K562 (cell line): ENCODE data around the gene DEPDC4. TPM values are rescaled to one million over a fixed set of nuclear protein-coding genes. Genes with fewer than 3 reads are reported as not detected.

Experiments used
- FOXJ3 ChIP-seq: sonication (generic); formaldehyde crosslinking; IDR thresholded peaks from 2 replicates; pipeline ENCODE4 v1.4.0; 2020; ENCODE audit warnings: mild to moderate bottlenecking, missing genetic modification reagents
- JUNB ChIP-seq: fragments of 450-650 bp; formaldehyde crosslinking; conservative IDR thresholded peaks from 2 replicates; pipeline ENCODE4 v1.4.0; 2020; ENCODE audit warnings: mild to moderate bottlenecking
- LCOR ChIP-seq: sonication (generic); formaldehyde crosslinking; IDR thresholded peaks from 2 replicates; pipeline ENCODE4 v1.8.0; 2022; ENCODE audit warnings: mild to moderate bottlenecking, missing genetic modification reagents
- MTA1 ChIP-seq: fragments of 450-650 bp; IDR thresholded peaks from 2 replicates; pipeline ENCODE4 v1.6.1; 2017; ENCODE audit warnings: borderline replicate concordance
- NRF1 ChIP-seq, 2 experiments: fragments of 450-650 bp; IDR thresholded peaks in 1 of 2; conservative IDR thresholded peaks in 1 of 2; 2 replicates each; pipeline ENCODE4 v1.6.1; 2014; ENCODE audit warnings: mild to moderate bottlenecking in 2 of 2
- POLR2G ChIP-seq: fragments of 200-400 bp; formaldehyde crosslinking; IDR thresholded peaks from 2 replicates; pipeline ENCODE4 v1.6.1; 2017; ENCODE audit warnings: low read depth, mild to moderate bottlenecking, antibody characterized with exemption, low read length, moderate library complexity
- TAF1 ChIP-seq: IDR thresholded peaks from 2 replicates; pipeline ENCODE4 v1.6.1; 2011; ENCODE audit warnings: mild to moderate bottlenecking, low read length, moderate library complexity; ENCODE audit not compliant: insufficient read depth, control insufficient read depth, severe bottlenecking; ENCODE audit errors: extremely low read depth
- YBX1 ChIP-seq: fragments of 450-650 bp; IDR thresholded peaks from 2 replicates; pipeline ENCODE4 v1.7.1; 2016; ENCODE audit warnings: mild to moderate bottlenecking
- YY1 ChIP-seq, 3 experiments: IDR thresholded peaks; 2 replicates each; pipeline ENCODE4 v1.6.1; 2011; ENCODE audit warnings: low read length in 2 of 3, mild to moderate bottlenecking in 2 of 3, moderate library complexity in 2 of 3, borderline replicate concordance in 1 of 3, control low read depth in 1 of 3, low read depth in 1 of 3; ENCODE audit not compliant: insufficient read depth in 3 of 3, insufficient replicate concordance in 2 of 3, control insufficient read depth in 1 of 3, insufficient read length in 1 of 3; ENCODE audit errors: extremely low read depth in 1 of 3
- ZBTB17 ChIP-seq: fragments of 450-650 bp; formaldehyde crosslinking; IDR thresholded peaks from 2 replicates; pipeline ENCODE4 v1.4.0; 2020; ENCODE audit warnings: mild to moderate bottlenecking
- ZNF253 ChIP-seq: fragments of 250-450 bp; sonication (Bioruptor Pico); conservative IDR thresholded peaks from 2 replicates; pipeline ENCODE4 v1.6.1; 2021; ENCODE audit warnings: mild to moderate bottlenecking
- ZNF511 ChIP-seq: sonication (generic); formaldehyde crosslinking; IDR thresholded peaks from 2 replicates; pipeline ENCODE4 v1.8.0; 2022; ENCODE audit warnings: mild to moderate bottlenecking, missing genetic modification reagents
- polyA plus RNA-seq, 8 experiments: library from polyadenylated mRNA; depleted of rRNA in 4 of 8; stranded (reverse) in 5 of 8; unstranded in 3 of 8; fragments of >200 nt; fragmentation: Nextera tagmentation in 2 of 8; fragmentation: Illumina TruSeq in 1 of 8; extraction: Ambion mirVana in 2 of 8; extraction: Trizol in 1 of 8; gene quantifications; 2 replicates each; pipeline versions ENCODE4 v1.2.1 to v1.2.3, GENCODE V29; 2011 to 2014; ENCODE audit warnings: inconsistent platforms in 1 of 8, missing spikeins in 1 of 8
- total RNA-seq, 7 experiments: library from RNA; depleted of rRNA in 6 of 7; stranded (reverse); fragments of >200 nt in 6 of 7; fragmentation: Illumina TruSeq in 2 of 7; extraction: Trizol in 2 of 7; gene quantifications; 2 replicates each; pipeline versions ENCODE4 v1.2.1 to v1.2.3, GENCODE V29; 2011 to 2021; ENCODE audit warnings: low replicate concordance in 1 of 7
- TF ChIP-seq, protein P1 (sequence below): fragments of 250-450 bp; sonication (Bioruptor Pico); IDR thresholded peaks from 2 replicates; pipeline ENCODE4 v1.4.0; 2020; ENCODE audit warnings: mild to moderate bottlenecking, moderate library complexity, borderline replicate concordance
- TF ChIP-seq, protein P2 (sequence below), 2 experiments: IDR thresholded peaks in 1 of 2; conservative IDR thresholded peaks in 1 of 2; 2 replicates each; pipeline ENCODE4 v1.6.1; 2016; ENCODE audit warnings: low read depth in 2 of 2, mild to moderate bottlenecking in 1 of 2, missing compliant biosample characterization in 1 of 2, missing genetic modification characterization in 1 of 2, moderate library complexity in 1 of 2
- TF ChIP-seq, protein P3 (sequence below): sonication (generic); formaldehyde crosslinking; IDR thresholded peaks from 2 replicates; pipeline ENCODE4 v1.8.1; 2022; ENCODE audit warnings: missing genetic modification reagents
- TF ChIP-seq, protein P4 (sequence below), 3 experiments: fragments of 200-800 bp in 1 of 3; sonication (Bioruptor generic) in 1 of 3; sonication (generic) in 1 of 3; formaldehyde crosslinking in 1 of 3; IDR thresholded peaks; 2 replicates each; pipeline versions ENCODE4 v1.6.1 to v1.8.0; 2016 to 2022; ENCODE audit warnings: mild to moderate bottlenecking in 2 of 3, missing compliant biosample characterization in 2 of 3, missing genetic modification characterization in 2 of 3, missing genetic modification reagents in 1 of 3

The DEPDC4 gene
- total and polyA plus RNA-seq, 9 of the 15 experiments (the other 6 are each of a cell fraction or from before 2014, with no cell fraction given): 3.6 to 13.2 (median 7.4) TPM

- TF ChIP-seq, protein P1, sequence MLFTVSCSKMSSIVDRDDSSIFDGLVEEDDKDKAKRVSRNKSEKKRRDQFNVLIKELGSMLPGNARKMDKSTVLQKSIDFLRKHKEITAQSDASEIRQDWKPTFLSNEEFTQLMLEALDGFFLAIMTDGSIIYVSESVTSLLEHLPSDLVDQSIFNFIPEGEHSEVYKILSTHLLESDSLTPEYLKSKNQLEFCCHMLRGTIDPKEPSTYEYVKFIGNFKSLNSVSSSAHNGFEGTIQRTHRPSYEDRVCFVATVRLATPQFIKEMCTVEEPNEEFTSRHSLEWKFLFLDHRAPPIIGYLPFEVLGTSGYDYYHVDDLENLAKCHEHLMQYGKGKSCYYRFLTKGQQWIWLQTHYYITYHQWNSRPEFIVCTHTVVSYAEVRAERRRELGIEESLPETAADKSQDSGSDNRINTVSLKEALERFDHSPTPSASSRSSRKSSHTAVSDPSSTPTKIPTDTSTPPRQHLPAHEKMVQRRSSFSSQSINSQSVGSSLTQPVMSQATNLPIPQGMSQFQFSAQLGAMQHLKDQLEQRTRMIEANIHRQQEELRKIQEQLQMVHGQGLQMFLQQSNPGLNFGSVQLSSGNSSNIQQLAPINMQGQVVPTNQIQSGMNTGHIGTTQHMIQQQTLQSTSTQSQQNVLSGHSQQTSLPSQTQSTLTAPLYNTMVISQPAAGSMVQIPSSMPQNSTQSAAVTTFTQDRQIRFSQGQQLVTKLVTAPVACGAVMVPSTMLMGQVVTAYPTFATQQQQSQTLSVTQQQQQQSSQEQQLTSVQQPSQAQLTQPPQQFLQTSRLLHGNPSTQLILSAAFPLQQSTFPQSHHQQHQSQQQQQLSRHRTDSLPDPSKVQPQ (CRISPR knock-in tag): no peak
- TF ChIP-seq LCOR (peak; percentile 23; the same call in 1 of the 2 replicates), MTA1 (no peak), NRF1 (conservative IDR thresholded peaks at IDR 0.05 in 1 of 2, IDR thresholded peaks at IDR 0.05 in 1 of 2) (peak; percentile 27 to 38; a peak in 1 of 4 replicates), JUNB (CRISPR knock-in tag) (peak; percentile 85), YY1 (IDR thresholded peaks at IDR 0.05; ENCODE audit: borderline replicate concordance in 1 of 3, control insufficient read depth in 1 of 3, extremely low read depth in 1 of 3, insufficient read depth in 3 of 3, insufficient read length in 1 of 3, insufficient replicate concordance in 2 of 3, low read depth in 1 of 3, low read length in 2 of 3) (peak in 2 of 3 experiments; percentile 45 to 68), ZBTB17 (peak; percentile 60; the same call in 1 of the 2 replicates), TAF1 (peak; percentile 80), YBX1 (no peak), ZNF511 (CRISPR knock-in tag) (0 out of 2 replicates have a peak, but pooled peaks have one; percentile 48), FOXJ3 (no peak), ZNF253 (no peak), POLR2G (peak; percentile 90)
- TF ChIP-seq, protein P2, sequence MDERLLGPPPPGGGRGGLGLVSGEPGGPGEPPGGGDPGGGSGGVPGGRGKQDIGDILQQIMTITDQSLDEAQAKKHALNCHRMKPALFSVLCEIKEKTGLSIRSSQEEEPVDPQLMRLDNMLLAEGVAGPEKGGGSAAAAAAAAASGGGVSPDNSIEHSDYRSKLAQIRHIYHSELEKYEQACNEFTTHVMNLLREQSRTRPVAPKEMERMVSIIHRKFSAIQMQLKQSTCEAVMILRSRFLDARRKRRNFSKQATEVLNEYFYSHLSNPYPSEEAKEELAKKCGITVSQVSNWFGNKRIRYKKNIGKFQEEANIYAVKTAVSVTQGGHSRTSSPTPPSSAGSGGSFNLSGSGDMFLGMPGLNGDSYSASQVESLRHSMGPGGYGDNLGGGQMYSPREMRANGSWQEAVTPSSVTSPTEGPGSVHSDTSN (CRISPR knock-in tag; IDR thresholded peaks at IDR 0.05; ENCODE audit: low read depth): no peak
- TF ChIP-seq, protein P2 (tag; conservative IDR thresholded peaks at IDR 0.05; ENCODE audit: low read depth): peak; percentile 78
- TF ChIP-seq, protein P3, sequence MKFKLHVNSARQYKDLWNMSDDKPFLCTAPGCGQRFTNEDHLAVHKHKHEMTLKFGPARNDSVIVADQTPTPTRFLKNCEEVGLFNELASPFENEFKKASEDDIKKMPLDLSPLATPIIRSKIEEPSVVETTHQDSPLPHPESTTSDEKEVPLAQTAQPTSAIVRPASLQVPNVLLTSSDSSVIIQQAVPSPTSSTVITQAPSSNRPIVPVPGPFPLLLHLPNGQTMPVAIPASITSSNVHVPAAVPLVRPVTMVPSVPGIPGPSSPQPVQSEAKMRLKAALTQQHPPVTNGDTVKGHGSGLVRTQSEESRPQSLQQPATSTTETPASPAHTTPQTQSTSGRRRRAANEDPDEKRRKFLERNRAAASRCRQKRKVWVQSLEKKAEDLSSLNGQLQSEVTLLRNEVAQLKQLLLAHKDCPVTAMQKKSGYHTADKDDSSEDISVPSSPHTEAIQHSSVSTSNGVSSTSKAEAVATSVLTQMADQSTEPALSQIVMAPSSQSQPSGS (CRISPR knock-in tag): peak; percentile 46; the same call in 1 of the 2 replicates
- TF ChIP-seq, protein P4, sequence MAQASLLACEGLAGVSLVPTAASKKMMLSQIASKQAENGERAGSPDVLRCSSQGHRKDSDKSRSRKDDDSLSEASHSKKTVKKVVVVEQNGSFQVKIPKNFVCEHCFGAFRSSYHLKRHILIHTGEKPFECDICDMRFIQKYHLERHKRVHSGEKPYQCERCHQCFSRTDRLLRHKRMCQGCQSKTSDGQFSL (CRISPR knock-in tag; IDR thresholded peaks at IDR 0.05): no peak
- TF ChIP-seq, protein P4 (tag; IDR thresholded peaks at IDR 0.05): no peak
These were observed at the start of gene DEPDC4, which contains the start of gene SCYL2 (continued) for GRCh38 chr12:100266835-100267602.
